K562 (cell line): ENCODE data around the gene EMC10. TPM values are rescaled to one million over a fixed set of nuclear protein-coding genes. Genes with fewer than 3 reads are reported as not detected.
A peak's percentile ranks its signal among the peaks of the same experiment; 100 is the strongest.

Experiments
- CBX3 ChIP-seq, 2 experiments: IDR thresholded peaks; 1 replicate in 1 of 2; 2 replicates in 1 of 2; pipeline ENCODE4 v1.6.1; 2012; ENCODE audit warnings: inconsistent platforms in 2 of 2, low read length in 2 of 2, borderline replicate concordance in 1 of 2, control low read depth in 1 of 2
- CHAMP1 ChIP-seq: fragments of 450-650 bp; IDR thresholded peaks from 2 replicates; pipeline ENCODE4 v1.6.1; 2016; ENCODE audit warnings: mild to moderate bottlenecking
- HES1 ChIP-seq: fragments of 450-650 bp; IDR thresholded peaks from 2 replicates; pipeline ENCODE4 v1.6.1; 2016; ENCODE audit warnings: low read depth, mild to moderate bottlenecking, moderate library complexity
- IRF2 ChIP-seq: sonication (generic); formaldehyde crosslinking; IDR thresholded peaks from 2 replicates; pipeline ENCODE4 v1.8.1; 2022; ENCODE audit warnings: mild to moderate bottlenecking, missing genetic modification reagents
- KAT8 ChIP-seq: fragments of 450-650 bp; IDR thresholded peaks from 2 replicates; pipeline ENCODE4 v1.6.1; 2016; ENCODE audit warnings: low read depth, mild to moderate bottlenecking
- MGA ChIP-seq: fragments of 450-650 bp; IDR thresholded peaks from 2 replicates; pipeline ENCODE4 v1.6.1; 2016; ENCODE audit warnings: mild to moderate bottlenecking, moderate library complexity
- PYGO2 ChIP-seq: fragments of 450-650 bp; IDR thresholded peaks from 2 replicates; pipeline ENCODE4 v1.6.1; 2016; ENCODE audit warnings: mild to moderate bottlenecking, missing genetic modification characterization, moderate library complexity, missing compliant biosample characterization
- SAFB ChIP-seq: fragments of 200-400 bp; formaldehyde crosslinking; IDR thresholded peaks from 2 replicates; pipeline ENCODE4 v1.6.1; 2017; ENCODE audit warnings: low read depth, low read length, borderline replicate concordance
- ZNF224 ChIP-seq: sonication (generic); formaldehyde crosslinking; IDR thresholded peaks from 2 replicates; pipeline ENCODE4 v1.8.0; 2022; ENCODE audit warnings: mild to moderate bottlenecking, missing genetic modification reagents
- ZNF253 ChIP-seq: fragments of 250-450 bp; sonication (Bioruptor Pico); conservative IDR thresholded peaks from 2 replicates; pipeline ENCODE4 v1.6.1; 2021; ENCODE audit warnings: mild to moderate bottlenecking
- ZNF717 ChIP-seq: fragments of 250-450 bp; sonication (Bioruptor Pico); IDR thresholded peaks from 2 replicates; pipeline ENCODE4 v1.5.0; 2021
- polyA plus RNA-seq, 8 experiments: library from polyadenylated mRNA; depleted of rRNA in 4 of 8; stranded (reverse) in 5 of 8; unstranded in 3 of 8; fragments of >200 nt; fragmentation: Nextera tagmentation in 2 of 8; fragmentation: Illumina TruSeq in 1 of 8; extraction: Ambion mirVana in 2 of 8; extraction: Trizol in 1 of 8; gene quantifications; 2 replicates each; pipeline versions ENCODE4 v1.2.1 to v1.2.3, GENCODE V29; 2011 to 2014; ENCODE audit warnings: inconsistent platforms in 1 of 8, missing spikeins in 1 of 8
- total RNA-seq, 7 experiments: library from RNA; depleted of rRNA in 6 of 7; stranded (reverse); fragments of >200 nt in 6 of 7; fragmentation: Illumina TruSeq in 2 of 7; extraction: Trizol in 2 of 7; gene quantifications; 2 replicates each; pipeline versions ENCODE4 v1.2.1 to v1.2.3, GENCODE V29; 2011 to 2021; ENCODE audit warnings: low replicate concordance in 1 of 7
- TF ChIP-seq, protein P1 (sequence below): IDR thresholded peaks from 2 replicates; pipeline ENCODE4 v1.6.1; 2011; ENCODE audit not compliant: insufficient read length; ENCODE audit errors: extremely low read depth

The EMC10 gene
- total and polyA plus RNA-seq, 9 of the 15 experiments (the other 6 are each of a cell fraction or from before 2014, with no cell fraction given) = 1.4 to 46.0 (median 13.1) TPM

GRCh38 chr19:50476224-50476906 is at the start of gene EMC10, which contains the start of gene GARIN5A (continued):
- TF ChIP-seq PYGO2 (tag) (no peak), ZNF717 (CRISPR knock-in tag) (no peak), ZNF253 (CRISPR knock-in tag) (no peak), SAFB (no peak), CHAMP1 (no peak), ZNF224 (CRISPR knock-in tag) (no peak), IRF2 (CRISPR knock-in tag) (no peak), MGA (peak; percentile 64), HES1 (no peak), KAT8 (no peak), CBX3 (IDR thresholded peaks at IDR 0.05; ENCODE audit: borderline replicate concordance in 1 of 2, low read length in 2 of 2) (no peak)
- TF ChIP-seq, protein P1, sequence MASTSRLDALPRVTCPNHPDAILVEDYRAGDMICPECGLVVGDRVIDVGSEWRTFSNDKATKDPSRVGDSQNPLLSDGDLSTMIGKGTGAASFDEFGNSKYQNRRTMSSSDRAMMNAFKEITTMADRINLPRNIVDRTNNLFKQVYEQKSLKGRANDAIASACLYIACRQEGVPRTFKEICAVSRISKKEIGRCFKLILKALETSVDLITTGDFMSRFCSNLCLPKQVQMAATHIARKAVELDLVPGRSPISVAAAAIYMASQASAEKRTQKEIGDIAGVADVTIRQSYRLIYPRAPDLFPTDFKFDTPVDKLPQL = no peak
